Transverse colon (tissue), 4 donors: ENCODE measurements around the gene STX8.

Experiments
- CTCF ChIP-seq, 5 experiments: fragments of 200-600 bp in 3 of 5; fragments of 450-650 bp in 2 of 5; sonication (generic) in 3 of 5; IDR thresholded peaks; 1 replicate in 2 of 5; 2 replicates in 3 of 5; pipeline ENCODE4 v1.5.1; 2016 to 2017; ENCODE audit warnings: antibody characterized with exemption in 5 of 5, inconsistent platforms in 3 of 5, mild to moderate bottlenecking in 2 of 5, moderate library complexity in 1 of 5
- EP300 ChIP-seq: sonication (generic); formaldehyde crosslinking; IDR thresholded peaks from one replicate; pipeline ENCODE4 v1.6.1; 2017; ENCODE audit warnings: antibody characterized with exemption, low read depth
- POLR2A ChIP-seq: fragments of 450-650 bp; IDR thresholded peaks from one replicate; pipeline ENCODE4 v1.6.1; 2016; ENCODE audit warnings: antibody characterized with exemption, mild to moderate bottlenecking, moderate library complexity
- POLR2AphosphoS5 ChIP-seq, 3 donors: sonication (generic); formaldehyde crosslinking; IDR thresholded peaks; one replicate each; pipeline ENCODE4 v1.6.1; 2016; ENCODE audit warnings: antibody characterized with exemption in 3 of 3

GRCh38 chr17:9255833-9256232, 319.8 kb downstream of the STX8 start:
- TF ChIP-seq CTCF (IDR thresholded peaks at IDR 0.05): no peak
- TF ChIP-seq POLR2A: no peak
- TF ChIP-seq EP300: no peak
- TF ChIP-seq POLR2AphosphoS5 (IDR thresholded peaks at IDR 0.05): no peak
